HFF-Myc (cell line): ENCODE data around the gene NIP7.

Experiments
- DNase-seq: peaks from one replicate; pipeline ENCODE4 v3.0.0-alpha.2; 2011; ENCODE audit warnings: low read depth; ENCODE audit errors: extremely low read depth
- H3K4me3 ChIP-seq: replicated peaks from 2 replicates; pipeline ENCODE4 v1.5.1; 2011; ENCODE audit warnings: low read depth, mild to moderate bottlenecking, control low read depth, low read length
- CTCF ChIP-seq: IDR thresholded peaks from 2 replicates; pipeline ENCODE4 v1.5.1; 2012; ENCODE audit warnings: mild to moderate bottlenecking, low read depth, low read length, control low read depth; ENCODE audit errors: missing control alignments

Gene NIP7

GRCh38 chr16:69386596-69386995 is 47.0 kb downstream of the NIP7 start:
- H3K4me3 ChIP-seq, result peak overlapping the region; percentile 85; the same call in 1 of the 2 replicates
- TF ChIP-seq CTCF, result no peak
- no peak for DNase-seq
